Esophagus (tissue), 2 donors: ENCODE measurements around the gene DYSF. TPM values are rescaled to one million over a fixed set of nuclear protein-coding genes. Genes with fewer than 3 reads are reported as not detected.

Experiments used
- H3K27ac ChIP-seq, 2 donors: one replicate each; pipeline ENCODE4 v1.5.1; 2013; ENCODE audit warnings: low read depth in 2 of 2, mild to moderate bottlenecking in 2 of 2, inconsistent platforms in 1 of 2, low read length in 1 of 2, moderate library complexity in 1 of 2
- H3K27me3 ChIP-seq, 2 donors: one replicate each; pipeline ENCODE4 v1.6.1; 2013; ENCODE audit warnings: low read length in 2 of 2, control low read depth in 1 of 2, mild to moderate bottlenecking in 1 of 2; ENCODE audit not compliant: insufficient read depth in 2 of 2, control insufficient read depth in 1 of 2
- H3K36me3 ChIP-seq, 2 donors: one replicate each; pipeline ENCODE4 v1.6.1; 2013; ENCODE audit warnings: low read length in 1 of 2; ENCODE audit not compliant: control insufficient read depth in 2 of 2, insufficient read depth in 2 of 2
- H3K4me1 ChIP-seq, 2 donors: one replicate each; pipeline ENCODE4 v1.6.1; 2013; ENCODE audit warnings: low read length in 1 of 2; ENCODE audit not compliant: control insufficient read depth in 2 of 2, insufficient read depth in 2 of 2
- H3K4me3 ChIP-seq, 2 donors: one replicate each; pipeline ENCODE4 v1.5.1; 2013; ENCODE audit warnings: low read length in 2 of 2, mild to moderate bottlenecking in 2 of 2, low read depth in 1 of 2, moderate library complexity in 1 of 2
- H3K9me3 ChIP-seq, 2 donors: one replicate each; pipeline ENCODE4 v1.6.1; 2013; ENCODE audit warnings: mild to moderate bottlenecking in 2 of 2, low read depth in 1 of 2, low read length in 1 of 2, moderate library complexity in 1 of 2; ENCODE audit not compliant: control insufficient read depth in 2 of 2, insufficient read depth in 1 of 2
- WGBS, 2 donors: extraction: QIAGEN DNeasy Blood & Tissue Kit; methylation state at CpG; one replicate each; pipeline ENCODE4 v1.1.7; 2013; 5-methylcytosine and 5-hydroxymethylcytosine counted together
- polyA plus RNA-seq, 2 donors: library from polyadenylated mRNA; stranded (reverse); fragments of 200-250 nt; gene quantifications; one replicate each; pipeline ENCODE4 v1.2.3, GENCODE V29; 2013
- donor health status: healthy with polysubstance abuse.
- donor health status: Bipolar disorder and iron deficiency.

DYSF gene
- polyA plus RNA-seq, 2 donors: 1.8 to 2.6 TPM

DNA sequence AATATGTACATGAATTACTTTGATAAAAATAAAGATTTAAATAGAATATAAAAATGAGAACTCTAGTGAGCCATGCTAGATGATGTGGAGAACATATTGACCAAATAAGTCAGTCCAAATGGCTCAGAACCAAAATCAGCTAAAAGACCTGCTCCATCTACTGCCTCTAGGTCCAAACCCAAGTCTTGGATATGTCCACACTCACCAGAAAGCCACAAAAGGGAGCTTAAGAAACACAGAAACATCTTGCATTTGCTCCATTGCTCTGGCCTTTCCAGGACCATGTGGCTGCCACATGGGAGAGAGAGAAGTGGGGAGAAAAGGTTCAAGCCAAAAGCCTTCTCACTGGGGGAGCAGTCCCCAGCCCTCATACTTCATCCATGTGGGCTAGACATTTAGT is 272.5 kb downstream of the DYSF start:
- H3K4me3 ChIP-seq: no peak overlapping the region
- no peaks in the 10 kb centered on the region for H3K27me3 ChIP-seq
- H3K9me3 ChIP-seq: peaks cover 0 to 3% of the 10 kb centered on the region in 2 donors
- H3K4me1 ChIP-seq: no peaks in the 10 kb centered on the region
- H3K36me3 ChIP-seq: no peaks in the 10 kb centered on the region
- H3K27ac ChIP-seq: no peak overlapping the region

DNA sequence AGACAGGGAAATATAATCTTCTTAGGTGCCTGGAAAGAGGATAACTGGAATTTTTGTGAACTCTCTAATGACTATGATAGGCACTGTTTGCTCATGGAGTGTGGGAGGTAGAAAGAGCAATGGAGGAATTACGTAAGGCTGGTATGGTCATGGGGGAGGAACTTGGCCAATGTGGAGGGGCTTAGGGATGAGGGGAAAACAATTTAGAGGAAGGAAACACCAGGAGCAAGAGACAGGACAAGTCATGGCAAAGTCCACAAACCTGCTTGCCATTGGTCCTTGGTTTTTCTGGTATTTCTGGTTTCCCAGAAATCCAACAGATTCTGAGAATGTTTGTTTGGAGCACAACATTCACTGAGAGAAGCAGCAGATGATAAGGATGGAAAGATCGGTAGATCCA is 274.2 kb downstream of the DYSF start:
- Histone ChIP-seq H3K36me3 (no peaks in the 10 kb centered on the region), H3K4me1 (no peaks in the 10 kb centered on the region), H3K27ac (no peak overlapping the region), H3K4me3 (no peak overlapping the region), H3K9me3 (peaks cover 0 to 3% of the 10 kb centered on the region in 2 donors), H3K27me3 (no peaks in the 10 kb centered on the region)
- WGBS, 2 donors: 50 to 66% methylated on average over 2 of the region's 2 CpGs

DNA sequence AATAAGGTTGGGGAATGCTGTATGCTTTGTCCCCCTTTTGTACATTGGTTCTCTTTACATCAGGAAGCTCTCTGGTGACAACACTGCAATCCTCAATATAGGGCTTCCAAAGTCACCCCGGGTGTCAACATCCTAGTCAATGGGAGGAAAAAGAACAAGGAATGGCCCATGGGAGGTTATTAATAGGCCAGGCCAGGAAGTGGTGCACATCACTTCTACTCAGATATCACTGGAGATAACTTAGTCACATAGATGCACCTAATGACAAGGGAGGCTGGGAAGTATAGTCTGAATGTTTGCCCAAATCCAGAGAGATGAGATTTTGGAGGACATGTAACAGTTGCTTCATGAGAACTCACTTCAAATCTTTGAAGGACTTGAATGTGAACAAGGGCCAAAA is 274.7 kb downstream of the DYSF start:
- Histone ChIP-seq H3K27ac (no peak overlapping the region), H3K4me1 (no peaks in the 10 kb centered on the region), H3K4me3 (no peak overlapping the region), H3K27me3 (no peaks in the 10 kb centered on the region), H3K9me3 (peaks cover 0 to 3% of the 10 kb centered on the region in 2 donors), H3K36me3 (no peaks in the 10 kb centered on the region)
- 68 to 76% methylated on average over 1 of the region's 1 CpG for WGBS, 2 donors

DNA sequence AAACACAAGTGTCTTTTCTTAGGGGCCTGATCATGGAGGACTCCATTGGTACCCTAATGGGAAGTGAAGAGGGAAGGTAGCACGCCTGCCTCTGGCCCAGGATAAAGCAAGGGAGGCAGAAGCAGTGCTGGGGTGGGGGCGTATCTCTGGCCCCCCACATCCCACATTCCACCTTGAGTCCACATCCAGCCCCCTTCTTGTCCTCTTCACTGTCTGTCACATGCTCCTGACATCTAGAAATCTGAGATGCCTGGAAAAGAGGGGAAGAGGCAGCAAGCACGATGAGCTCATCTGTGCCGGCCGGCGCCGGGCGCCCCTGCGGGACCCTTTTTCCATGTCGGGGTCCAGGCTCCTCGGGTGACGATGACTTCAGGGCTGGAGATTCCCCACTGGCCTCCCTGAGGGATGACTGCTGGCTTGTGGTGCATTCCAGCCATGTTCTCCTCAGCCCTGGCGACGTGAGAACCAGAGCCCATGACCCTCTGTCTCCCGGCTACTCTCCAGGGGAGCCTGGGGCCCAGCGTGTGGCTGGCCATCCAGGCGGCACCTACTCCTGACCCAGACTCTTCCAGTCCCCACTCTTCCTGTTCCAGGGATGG is 277.5 kb downstream of the DYSF start:
- H3K27me3 ChIP-seq: no peaks in the 10 kb centered on the region
- H3K36me3 ChIP-seq: no peaks in the 10 kb centered on the region
- 87 to 90% methylated on average over 17 of the region's 17 CpGs for WGBS, 2 donors
- peaks cover 0 to 3% of the 10 kb centered on the region in 2 donors for H3K9me3 ChIP-seq
- H3K4me3 ChIP-seq: no peak overlapping the region
- H3K27ac ChIP-seq: no peak overlapping the region
- H3K4me1 ChIP-seq: no peaks in the 10 kb centered on the region

DNA sequence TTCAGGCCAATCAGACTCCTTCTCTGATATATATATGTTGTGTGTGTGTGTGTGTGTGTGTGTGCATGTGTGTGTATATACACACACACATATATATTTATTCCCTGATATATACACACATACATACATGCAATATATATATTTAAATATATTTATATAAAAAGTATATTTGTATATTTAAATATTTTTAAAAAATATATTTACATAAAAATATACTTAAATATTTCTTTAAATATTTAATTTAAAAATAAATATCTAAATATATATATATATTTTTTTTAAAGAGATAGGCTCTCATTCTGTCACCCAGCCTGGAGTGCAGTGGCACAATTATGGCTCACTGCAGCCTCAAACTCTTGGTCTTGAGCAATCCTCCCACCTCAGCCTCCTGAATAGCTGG is 281.3 kb downstream of the DYSF start:
- Histone ChIP-seq H3K27ac (no peak overlapping the region), H3K4me3 (no peak overlapping the region), H3K4me1 (no peaks in the 10 kb centered on the region), H3K27me3 (no peaks in the 10 kb centered on the region), H3K9me3 (no peaks in the 10 kb centered on the region), H3K36me3 (no peaks in the 10 kb centered on the region)

DNA sequence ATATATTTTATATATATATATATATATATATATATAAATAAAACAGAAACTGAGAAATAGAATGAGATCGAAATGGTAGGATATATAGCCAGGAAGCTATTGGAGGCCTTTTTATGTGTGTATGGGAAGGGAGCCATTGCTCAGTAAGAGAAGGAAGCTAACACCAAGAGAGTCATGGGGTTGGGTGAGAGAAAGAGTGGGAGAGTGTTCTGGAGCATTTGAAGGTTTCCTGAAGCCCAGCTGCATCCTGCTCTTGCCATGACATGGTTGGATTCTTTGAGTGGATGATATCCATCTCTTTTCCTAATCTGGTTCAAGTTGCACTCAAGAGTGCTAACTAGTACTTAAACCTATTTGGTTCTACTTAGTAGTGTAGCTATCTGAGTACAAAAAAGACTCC is 282.3 kb downstream of the DYSF start:
- no peak overlapping the region for H3K4me3 ChIP-seq
- no peaks in the 10 kb centered on the region for H3K36me3 ChIP-seq
- H3K27ac ChIP-seq: no peak overlapping the region
- H3K27me3 ChIP-seq: no peaks in the 10 kb centered on the region
- H3K9me3 ChIP-seq: no peaks in the 10 kb centered on the region
- whole genome bisulfite sequencing, 2 donors: 92 to 97% methylated on average over 1 of the region's 1 CpG
- H3K4me1 ChIP-seq: no peaks in the 10 kb centered on the region

Other genes starting within 250 kb of the DYSF start
- gene PAIP2B, start 226.5 kb upstream of the DYSF start, polyA plus RNA-seq: 1 to 10 TPM; 4.7 to 5.0 TPM
- gene ZNF638, start 121.8 kb upstream of the DYSF start, polyA plus RNA-seq: 100 to 1,000 TPM in 1 of 2 donors, 10 to 100 TPM in 1; 42.4 to 102 TPM